Neural crest cell (in vitro differentiated cells): Measurements from ENCODE around the gene RNF5. TPM values are rescaled to one million over a fixed set of nuclear protein-coding genes. Genes with fewer than 3 reads are reported as not detected.

Experiments used
- DNase-seq: peaks from one replicate; pipeline ENCODE4 v3.0.0; 2021; ENCODE audit warnings: low read depth, mixed read lengths, low spot score
- H3K27ac Mint-ChIP-seq: one replicate; pipeline ENCODE4 v1.8.0; 2021; ENCODE audit warnings: mild to moderate bottlenecking, mixed read lengths; ENCODE audit not compliant: unreplicated experiment
- H3K27me3 Mint-ChIP-seq: 2 replicates; pipeline ENCODE4 v1.8.0; 2021; ENCODE audit warnings: low read depth, mild to moderate bottlenecking, mixed read lengths
- H3K36me3 Mint-ChIP-seq: 2 replicates; pipeline ENCODE4 v1.8.0; 2021; ENCODE audit warnings: low read depth, mild to moderate bottlenecking, mixed read lengths
- H3K4me1 Mint-ChIP-seq: 2 replicates; pipeline ENCODE4 v1.8.0; 2021; ENCODE audit warnings: mixed read lengths
- H3K4me3 Mint-ChIP-seq: one replicate; pipeline ENCODE4 v1.8.0; 2021; ENCODE audit warnings: mild to moderate bottlenecking, mixed read lengths
- H3K9me3 Mint-ChIP-seq: 2 replicates; pipeline ENCODE4 v1.8.0; 2021; ENCODE audit warnings: mixed read lengths
- CTCF ChIP-seq: fragments of 200-600 bp; sonication (generic); conservative IDR thresholded peaks from 2 replicates; pipeline ENCODE4 v1.5.0; 2021; ENCODE audit warnings: antibody characterized with exemption, mild to moderate bottlenecking
- total RNA-seq: library from RNA; stranded (reverse); gene quantifications from 2 replicates; pipeline ENCODE4 v1.2.1, GENCODE V29; 2021

The RNF5 gene
- total RNA-seq, 1 donor from 2014 or later: 60.2 TPM

DNA sequence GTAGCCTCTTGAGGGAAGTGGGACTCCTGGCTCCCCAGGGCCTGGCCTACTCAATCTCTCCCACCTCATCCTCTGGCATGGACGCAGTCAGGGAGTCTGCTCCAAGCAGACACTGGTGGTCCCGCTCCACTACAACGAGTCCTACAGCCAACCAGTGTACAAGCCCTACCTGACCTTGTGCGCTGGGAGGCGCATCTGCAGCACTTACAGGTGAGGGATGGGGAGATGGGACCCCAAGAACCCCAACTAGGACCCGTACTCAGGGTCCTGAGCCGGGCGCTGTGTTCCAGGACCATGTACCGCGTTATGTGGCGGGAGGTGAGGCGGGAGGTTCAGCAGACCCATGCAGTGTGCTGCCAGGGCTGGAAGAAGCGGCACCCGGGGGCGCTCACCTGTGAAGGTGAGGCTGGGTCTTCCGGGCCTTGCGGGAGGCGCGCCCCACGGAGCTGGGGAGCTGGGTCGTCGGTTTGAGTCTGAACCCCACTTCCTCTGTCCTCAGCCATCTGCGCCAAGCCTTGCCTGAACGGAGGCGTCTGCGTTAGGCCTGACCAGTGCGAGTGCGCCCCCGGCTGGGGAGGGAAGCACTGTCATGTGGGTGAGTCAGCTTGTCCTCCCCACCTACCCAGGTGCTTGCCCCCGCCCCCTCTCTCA lies 11.7 kb upstream of the RNF5 start:
- DNase-seq: no peak
- TF ChIP-seq CTCF: no peak
- no peak overlapping the region for H3K27ac Mint-ChIP-seq

DNA sequence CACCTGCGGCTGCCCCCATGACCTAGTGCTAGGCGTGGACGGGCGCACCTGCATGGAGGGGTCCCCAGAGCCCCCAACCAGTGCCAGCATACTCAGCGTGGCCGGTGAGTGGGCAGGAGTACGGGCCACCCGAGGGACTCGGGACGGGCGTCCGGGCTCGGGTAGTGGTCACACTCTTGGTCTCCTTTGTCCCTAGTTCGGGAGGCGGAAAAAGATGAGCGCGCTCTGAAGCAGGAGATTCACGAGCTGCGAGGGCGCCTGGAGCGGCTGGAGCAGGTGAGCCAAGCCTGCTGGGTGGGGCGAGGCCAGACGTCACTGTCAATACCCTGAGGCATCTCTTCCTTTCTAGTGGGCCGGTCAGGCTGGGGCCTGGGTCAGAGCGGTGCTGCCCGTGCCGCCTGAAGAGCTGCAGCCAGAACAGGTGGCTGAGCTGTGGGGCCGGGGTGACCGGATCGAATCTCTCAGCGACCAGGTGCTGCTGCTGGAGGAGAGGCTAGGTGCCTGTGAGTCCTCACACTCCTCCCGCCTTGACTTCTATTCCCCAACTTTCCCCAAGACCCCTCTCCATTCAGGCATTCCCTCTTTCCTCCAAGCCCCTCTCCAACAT lies 10.9 kb upstream of the RNF5 start:
- Mint-ChIP-seq H3K27me3 (peaks cover 3% of the 10 kb centered on the region), H3K36me3 (peaks cover 40% of the 10 kb centered on the region), H3K27ac (peak overlapping the region; percentile 90), H3K4me3 (peak overlapping the region; percentile 74), H3K9me3 (no peaks in the 10 kb centered on the region), H3K4me1 (peaks cover 54% of the 10 kb centered on the region)
- DNase-seq: no peak
- TF ChIP-seq CTCF: no peak

More for the DNA sequence above, 11.7 kb upstream of the RNF5 start:
- Mint-ChIP-seq H3K9me3 (no peaks in the 10 kb centered on the region), H3K27me3 (peaks cover 3% of the 10 kb centered on the region), H3K4me3 (no peak overlapping the region), H3K36me3 (peaks cover 44% of the 10 kb centered on the region), H3K4me1 (peaks cover 54% of the 10 kb centered on the region)

DNA sequence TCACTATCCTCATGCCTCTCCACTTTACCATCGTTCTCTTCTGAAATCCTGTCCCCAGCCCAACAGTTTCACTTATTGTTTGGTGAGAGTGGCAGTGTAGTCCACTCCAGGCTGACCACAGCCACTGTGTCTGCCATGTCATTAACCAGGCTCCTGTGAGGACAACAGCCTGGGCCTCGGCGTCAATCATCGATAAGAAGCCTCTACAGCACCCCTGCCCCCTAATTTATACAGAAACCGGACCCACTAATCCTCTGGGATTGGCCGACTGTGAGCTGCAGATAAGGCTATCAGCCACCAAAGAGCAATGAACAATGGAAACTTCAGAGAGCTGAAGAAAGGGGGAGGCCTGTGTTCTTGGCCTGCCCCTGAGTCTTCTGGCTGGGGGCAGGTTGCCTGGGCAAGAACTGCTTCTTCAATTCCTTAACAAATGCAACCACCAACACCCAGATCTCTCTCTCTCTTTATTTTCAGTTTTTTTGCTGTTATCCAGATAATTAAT lies 10.4 kb upstream of the RNF5 start:
- no peaks in the 10 kb centered on the region for H3K9me3 Mint-ChIP-seq
- DNase-seq: no peak
- TF ChIP-seq CTCF: no peak
- H3K27me3 Mint-ChIP-seq: peaks cover 3% of the 10 kb centered on the region
- H3K27ac Mint-ChIP-seq: peak overlapping the region; percentile 90
- H3K4me3 Mint-ChIP-seq: peak overlapping the region; percentile 74
- H3K36me3 Mint-ChIP-seq: peaks cover 35% of the 10 kb centered on the region
- H3K4me1 Mint-ChIP-seq: peaks cover 53% of the 10 kb centered on the region

DNA sequence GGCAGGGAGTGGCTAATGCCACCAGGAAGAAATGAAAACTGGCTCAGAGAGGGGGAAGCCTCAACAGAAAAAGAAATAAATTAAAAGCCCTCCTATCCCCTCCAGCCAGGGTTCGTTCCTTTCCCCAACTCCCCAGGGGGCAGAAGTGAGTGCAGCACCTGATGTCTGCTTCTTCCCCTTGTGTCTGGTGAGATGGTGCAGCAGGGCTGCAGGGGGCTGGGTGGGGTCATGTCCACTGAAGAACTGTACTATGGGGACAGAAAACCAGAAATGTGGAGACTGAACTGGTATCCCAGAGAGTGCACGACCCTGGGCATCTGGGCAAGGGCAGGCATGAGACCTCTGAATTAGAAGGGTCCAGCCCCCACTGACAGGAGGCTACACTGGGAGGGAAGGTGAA lies 9.9 kb upstream of the RNF5 start:
- no peak for DNase-seq
- Mint-ChIP-seq H3K27ac (peak overlapping the region; percentile 54), H3K9me3 (no peaks in the 10 kb centered on the region), H3K4me1 (peaks cover 49% of the 10 kb centered on the region), H3K36me3 (peaks cover 30% of the 10 kb centered on the region), H3K4me3 (peak overlapping the region; percentile 74), H3K27me3 (peaks cover 3% of the 10 kb centered on the region)
- TF ChIP-seq CTCF: no peak

GRCh38 chr6:32168807-32169591 lies 9.2 kb upstream of the RNF5 start:
- no peak for TF ChIP-seq CTCF
- H3K27ac Mint-ChIP-seq: peak overlapping the region; percentile 54
- H3K27me3 Mint-ChIP-seq: peaks cover 3% of the 10 kb centered on the region
- peak overlapping the region; percentile 74 for H3K4me3 Mint-ChIP-seq
- H3K36me3 Mint-ChIP-seq: peaks cover 30% of the 10 kb centered on the region
- H3K4me1 Mint-ChIP-seq: peaks cover 47% of the 10 kb centered on the region
- no peaks in the 10 kb centered on the region for H3K9me3 Mint-ChIP-seq
- DNase-seq: no peak
